Esophagus squamous epithelium (tissue), 4 donors: ENCODE data around the gene KCNQ1.

Source experiments
- POLR2A ChIP-seq, 4 donors: fragments of 450-650 bp; IDR thresholded peaks; one replicate each; pipeline ENCODE4 v1.6.1; 2017; ENCODE audit warnings: antibody characterized with exemption in 4 of 4, mild to moderate bottlenecking in 4 of 4, moderate library complexity in 3 of 4
- TF ChIP-seq, protein P1 (sequence below), 6 experiments: fragments of 450-650 bp in 4 of 6; fragments of 200-600 bp in 2 of 6; sonication (generic) in 2 of 6; IDR thresholded peaks; one replicate each; pipeline ENCODE4 v1.5.1; 2016 to 2019; ENCODE audit warnings: antibody characterized with exemption in 6 of 6, mild to moderate bottlenecking in 4 of 6, moderate library complexity in 4 of 6

DNA sequence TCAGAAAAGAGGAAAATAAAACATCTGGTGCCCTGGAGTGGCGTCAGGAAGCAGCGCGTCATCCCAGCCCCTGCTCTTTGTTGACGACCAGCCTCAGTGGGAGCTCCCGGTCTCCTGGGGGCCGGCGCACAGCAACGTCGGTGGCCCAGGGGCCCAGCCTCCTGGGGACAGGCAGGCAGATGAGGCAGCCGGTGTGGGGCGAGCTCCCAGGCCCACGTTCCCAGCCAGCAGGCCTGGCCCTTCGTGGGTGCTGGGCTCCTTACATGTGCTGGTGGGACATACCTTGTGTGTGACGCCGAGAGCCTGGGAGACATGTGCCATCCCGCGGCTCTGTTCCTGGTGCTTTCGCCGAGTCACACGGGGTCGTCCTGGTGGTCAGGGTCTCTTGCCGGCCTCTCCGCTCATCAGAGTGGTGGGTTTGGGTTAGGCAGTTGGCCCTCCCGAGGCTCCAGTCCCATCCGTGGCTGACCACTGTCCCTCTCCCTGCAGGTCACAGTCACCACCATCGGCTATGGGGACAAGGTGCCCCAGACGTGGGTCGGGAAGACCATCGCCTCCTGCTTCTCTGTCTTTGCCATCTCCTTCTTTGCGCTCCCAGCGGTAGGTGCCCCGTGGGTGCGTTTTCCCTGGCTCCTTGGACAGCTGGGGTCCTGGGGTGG is 138.3 kb downstream of the KCNQ1 start:
- TF ChIP-seq, protein P1, sequence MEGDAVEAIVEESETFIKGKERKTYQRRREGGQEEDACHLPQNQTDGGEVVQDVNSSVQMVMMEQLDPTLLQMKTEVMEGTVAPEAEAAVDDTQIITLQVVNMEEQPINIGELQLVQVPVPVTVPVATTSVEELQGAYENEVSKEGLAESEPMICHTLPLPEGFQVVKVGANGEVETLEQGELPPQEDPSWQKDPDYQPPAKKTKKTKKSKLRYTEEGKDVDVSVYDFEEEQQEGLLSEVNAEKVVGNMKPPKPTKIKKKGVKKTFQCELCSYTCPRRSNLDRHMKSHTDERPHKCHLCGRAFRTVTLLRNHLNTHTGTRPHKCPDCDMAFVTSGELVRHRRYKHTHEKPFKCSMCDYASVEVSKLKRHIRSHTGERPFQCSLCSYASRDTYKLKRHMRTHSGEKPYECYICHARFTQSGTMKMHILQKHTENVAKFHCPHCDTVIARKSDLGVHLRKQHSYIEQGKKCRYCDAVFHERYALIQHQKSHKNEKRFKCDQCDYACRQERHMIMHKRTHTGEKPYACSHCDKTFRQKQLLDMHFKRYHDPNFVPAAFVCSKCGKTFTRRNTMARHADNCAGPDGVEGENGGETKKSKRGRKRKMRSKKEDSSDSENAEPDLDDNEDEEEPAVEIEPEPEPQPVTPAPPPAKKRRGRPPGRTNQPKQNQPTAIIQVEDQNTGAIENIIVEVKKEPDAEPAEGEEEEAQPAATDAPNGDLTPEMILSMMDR (IDR thresholded peaks at IDR 0.05) = no peak
- TF ChIP-seq POLR2A (IDR thresholded peaks at IDR 0.05) = no peak
